A673 (cell line): ENCODE measurements around the gene TASOR. TPM values are rescaled to one million over a fixed set of nuclear protein-coding genes. Genes with fewer than 3 reads are reported as not detected.
"Not testable (repeated sequence)": the region's sequence is repeated elsewhere in the genome, so short reads cannot be mapped to it uniquely, and the experiment has no call there.

Source experiments
- BruUV-seq: library from RNA; stranded (reverse); fragments of 400-500 nt; replicated peaks from 2 replicates; lab custom pipeline; 2021; lab: Mats Ljungman, UMichigan
- CTCF ChIA-PET: fragments of 300-600 bp; sonication (Branson Sonifier 250); formaldehyde crosslinking; loops from one replicate; lab custom pipeline; 2022; ENCODE audit warnings: antibody characterized with exemption; lab: Charles Lee
- POLR2A ChIA-PET: fragments of 300-600 bp; sonication (Branson Sonifier 250); formaldehyde crosslinking; loops from one replicate; lab custom pipeline; 2022; ENCODE audit warnings: antibody characterized with exemption; ENCODE audit not compliant: low non-redundant PET; lab: Charles Lee
- DNase-seq: peaks from one replicate; pipeline ENCODE4 v3.0.0-alpha.2; 2015; ENCODE audit warnings: low spot score
- H3K27ac ChIP-seq: fragments of 200-600 bp; sonication (generic); 2 replicates; pipeline ENCODE4 v1.5.1; 2016; ENCODE audit warnings: mixed run types, low read depth, mild to moderate bottlenecking, mixed read lengths, antibody characterized with exemption, low read length; ENCODE audit not compliant: poor library complexity, severe bottlenecking
- H3K27me3 ChIP-seq: fragments of 200-600 bp; sonication (generic); replicated peaks from 2 replicates; pipeline ENCODE4 v1.6.1; 2017; ENCODE audit warnings: mixed run types, low read depth, mild to moderate bottlenecking, mixed read lengths, antibody characterized with exemption, low read length; ENCODE audit not compliant: insufficient read depth, poor library complexity
- H3K36me3 ChIP-seq: fragments of 200-600 bp; sonication (generic); 2 replicates; pipeline ENCODE4 v1.6.1; 2016; ENCODE audit warnings: mixed run types, mild to moderate bottlenecking, mixed read lengths, antibody characterized with exemption, low read length; ENCODE audit not compliant: insufficient read depth, poor library complexity, severe bottlenecking
- H3K4me1 ChIP-seq: fragments of 200-600 bp; sonication (generic); 2 replicates; pipeline ENCODE4 v1.6.1; 2017; ENCODE audit warnings: mixed run types, mild to moderate bottlenecking, mixed read lengths, antibody characterized with exemption, low read length; ENCODE audit not compliant: insufficient read depth, poor library complexity, severe bottlenecking
- H3K4me3 ChIP-seq: fragments of 200-600 bp; sonication (generic); 2 replicates; pipeline ENCODE4 v1.5.1; 2016; ENCODE audit warnings: low read depth, mixed run types, mild to moderate bottlenecking, mixed read lengths, low read length; ENCODE audit not compliant: poor library complexity, severe bottlenecking
- H3K9me3 ChIP-seq: fragments of 200-600 bp; sonication (generic); 2 replicates; pipeline ENCODE4 v1.6.1; 2016; ENCODE audit warnings: mixed run types, low read depth, mild to moderate bottlenecking, mixed read lengths, antibody characterized with exemption, low read length; ENCODE audit not compliant: poor library complexity, severe bottlenecking
- CTCF ChIP-seq: fragments of 300-800, 200-600 bp; sonication (generic); conservative IDR thresholded peaks from 2 replicates; pipeline ENCODE4 v1.5.1; 2017; ENCODE audit warnings: low read depth, mild to moderate bottlenecking, antibody characterized with exemption, low read length, moderate library complexity, mixed read lengths
- EZH2 ChIP-seq: fragments of 200-600 bp; sonication (generic); IDR thresholded peaks from 2 replicates; pipeline ENCODE4 v1.6.1; 2017; ENCODE audit warnings: borderline replicate concordance, low read depth, mild to moderate bottlenecking, mixed read lengths, antibody characterized with exemption, low read length; ENCODE audit not compliant: poor library complexity, severe bottlenecking
- intact Hi-C: fragments of 100-400 bp; cut with micrococcal nuclease; formaldehyde crosslinking; loops from one replicate; pipeline ENCODE4 v1.10.0; 2022; ENCODE audit not compliant: unreplicated experiment
- total RNA-seq: library from RNA; stranded (reverse); gene quantifications from 2 replicates; pipeline ENCODE4 v1.2.3, GENCODE V29; 2021

The TASOR gene
- total RNA-seq, 1 experiment from 2014 or later, result 29.0 TPM

- POLR2A ChIA-PET, result no interaction called here
- Histone ChIP-seq H3K4me1 (no peaks in the 10 kb centered on the region), H3K27ac (no peak overlapping the region), H3K9me3 (no peaks in the 10 kb centered on the region), H3K27me3 (no peaks in the 10 kb centered on the region), H3K36me3 (no peaks in the 10 kb centered on the region), H3K4me3 (no peak overlapping the region)
- no peak for DNase-seq
- BruUV-seq, result no TSS peak
- intact Hi-C loops, result no loop called here
- CTCF ChIA-PET, result no interaction called here
- no peak for TF ChIP-seq CTCF
- no peak for TF ChIP-seq EZH2
Measured at GRCh38 chr3:56711344-56711743, 28.3 kb upstream of the TASOR start.

DNA sequence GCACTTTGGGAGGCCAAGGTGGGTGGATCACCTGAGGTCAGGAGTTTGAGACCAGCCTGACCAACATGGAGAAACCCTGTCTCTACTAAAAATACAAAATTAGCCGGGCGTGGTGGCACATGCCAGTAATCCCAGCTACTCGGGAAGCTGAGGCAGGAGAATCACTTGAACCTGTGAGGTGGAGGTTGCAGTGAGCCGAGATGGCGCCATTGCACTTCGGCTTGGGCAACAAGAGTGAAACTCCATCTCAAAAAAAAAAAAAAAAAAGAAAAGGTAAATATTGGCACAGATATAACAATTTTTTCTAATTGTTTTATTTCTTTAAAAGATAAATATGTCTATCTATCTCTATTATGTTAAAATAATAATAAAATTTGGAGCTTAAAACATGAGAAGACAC lies 24.3 kb upstream of the TASOR start:
- CTCF ChIA-PET, BruUV-seq, H3K9me3 ChIP-seq, H3K36me3 ChIP-seq, H3K27me3 ChIP-seq, H3K4me3 ChIP-seq, H3K27ac ChIP-seq, intact Hi-C loops, DNase-seq, H3K4me1 ChIP-seq, POLR2A ChIA-PET: not testable (repeated sequence)

DNA sequence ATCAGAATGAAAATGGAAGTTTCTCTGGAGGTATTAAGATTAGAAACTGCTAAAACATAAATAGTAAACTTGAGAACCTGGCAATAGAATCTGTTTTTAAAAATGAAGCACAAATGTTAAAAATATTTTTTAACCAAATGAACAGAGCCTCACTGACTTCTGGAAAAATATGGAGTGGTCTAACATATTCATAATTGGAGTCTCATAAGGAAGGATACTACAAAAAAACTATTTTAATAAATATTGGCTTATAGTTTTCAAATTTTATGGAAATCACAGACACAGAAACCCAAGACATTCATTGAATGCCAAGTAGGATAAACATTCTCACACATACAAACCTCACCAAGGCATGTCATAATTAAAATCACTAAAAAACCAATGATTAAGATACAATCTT lies 23.6 kb upstream of the TASOR start:
- no peak for DNase-seq
- Histone ChIP-seq H3K36me3 (no peaks in the 10 kb centered on the region), H3K9me3 (no peaks in the 10 kb centered on the region), H3K27me3 (no peaks in the 10 kb centered on the region), H3K27ac (no peak overlapping the region), H3K4me3 (no peak overlapping the region), H3K4me1 (no peaks in the 10 kb centered on the region)
- intact Hi-C loops, result no loop called here
- POLR2A ChIA-PET, result no interaction called here
- TF ChIP-seq CTCF (no peak), EZH2 (no peak)
- CTCF ChIA-PET, result no interaction called here
- BruUV-seq, result no TSS peak

DNA sequence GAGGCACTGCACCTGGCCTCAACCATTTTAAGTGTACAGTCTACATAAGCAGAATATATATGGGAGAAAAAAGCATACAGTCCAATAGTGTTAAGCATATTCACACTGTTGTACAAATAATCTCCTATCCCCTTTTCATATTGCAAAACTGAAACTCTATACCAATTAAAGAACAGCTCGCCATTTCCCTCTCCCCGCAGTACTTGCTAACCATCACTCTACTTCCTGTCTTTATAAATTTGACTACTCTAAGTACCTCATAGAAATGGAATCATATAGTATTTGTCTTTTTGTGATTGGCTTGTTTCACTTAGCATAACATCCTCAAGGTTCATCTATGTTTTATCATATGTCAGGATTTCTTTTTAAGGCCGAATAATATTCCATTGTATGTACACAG lies 21.6 kb upstream of the TASOR start:
- BruUV-seq, result no TSS peak
- Histone ChIP-seq H3K4me3 (no peak overlapping the region), H3K4me1 (no peaks in the 10 kb centered on the region), H3K9me3 (no peaks in the 10 kb centered on the region), H3K27me3 (no peaks in the 10 kb centered on the region), H3K36me3 (no peaks in the 10 kb centered on the region), H3K27ac (no peak overlapping the region)
- ChIA-PET POLR2A (no interaction called here), CTCF (no interaction called here)
- intact Hi-C loops, result no loop called here
- DNase-seq, result no peak
- TF ChIP-seq EZH2 (no peak), CTCF (no peak)
